Mononuclear cell (primary cell): ENCODE data around the gene ZNF566. TPM values are rescaled to one million over a fixed set of nuclear protein-coding genes. Genes with fewer than 3 reads are reported as not detected.
A peak's percentile ranks its signal among the peaks of the same experiment; 100 is the strongest.

ENCODE experiments used
- H3K27me3 ChIP-seq: 2 replicates; pipeline ENCODE4 v1.6.0; 2011; ENCODE audit warnings: low read length, control low read depth; ENCODE audit not compliant: insufficient read depth
- H3K4me1 ChIP-seq: 2 replicates; pipeline ENCODE4 v1.5.1; 2011; ENCODE audit warnings: mild to moderate bottlenecking, low read length, control low read depth; ENCODE audit not compliant: insufficient read depth
- H3K4me3 ChIP-seq: 2 replicates; pipeline ENCODE4 v1.5.1; 2011; ENCODE audit warnings: mild to moderate bottlenecking, low read length, moderate library complexity
- H3K9me3 ChIP-seq: 2 replicates; pipeline ENCODE4 v1.5.1; 2011; ENCODE audit warnings: low read depth, mild to moderate bottlenecking, control low read depth, low read length
- total RNA-seq: library from RNA; depleted of rRNA; stranded (reverse); fragments of >200 nt; gene quantifications from one replicate; pipeline ENCODE4 v1.2.3, GENCODE V29; 2012

ZNF566 gene
- total RNA-seq, 1 donor, result 8.5 TPM

DNA sequence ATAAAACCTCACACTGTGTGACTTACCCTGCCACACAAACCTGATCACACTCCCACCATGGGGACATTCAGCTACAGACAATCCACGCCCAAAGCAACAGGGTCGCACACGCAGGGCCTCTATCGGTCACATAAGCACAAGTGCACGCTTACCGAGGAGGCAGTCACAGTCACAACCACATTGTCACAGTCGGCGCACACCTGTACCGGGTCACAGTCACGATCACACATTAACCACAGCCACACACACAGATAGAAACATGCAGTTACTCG lies 579 bp downstream of the ZNF566 start:
- H3K4me1 ChIP-seq, result peaks cover 12% of the 10 kb centered on the region
- peak overlapping the region; percentile 70 for H3K4me3 ChIP-seq
- H3K9me3 ChIP-seq, result no peaks in the 10 kb centered on the region
- H3K27me3 ChIP-seq, result no peaks in the 10 kb centered on the region

GRCh38 chr19:36488118-36488845 lies 1.1 kb downstream of the ZNF566 start:
- Histone ChIP-seq H3K4me1 (peaks cover 12% of the 10 kb centered on the region), H3K27me3 (no peaks in the 10 kb centered on the region), H3K9me3 (no peaks in the 10 kb centered on the region), H3K4me3 (peak overlapping the region; percentile 70)

DNA sequence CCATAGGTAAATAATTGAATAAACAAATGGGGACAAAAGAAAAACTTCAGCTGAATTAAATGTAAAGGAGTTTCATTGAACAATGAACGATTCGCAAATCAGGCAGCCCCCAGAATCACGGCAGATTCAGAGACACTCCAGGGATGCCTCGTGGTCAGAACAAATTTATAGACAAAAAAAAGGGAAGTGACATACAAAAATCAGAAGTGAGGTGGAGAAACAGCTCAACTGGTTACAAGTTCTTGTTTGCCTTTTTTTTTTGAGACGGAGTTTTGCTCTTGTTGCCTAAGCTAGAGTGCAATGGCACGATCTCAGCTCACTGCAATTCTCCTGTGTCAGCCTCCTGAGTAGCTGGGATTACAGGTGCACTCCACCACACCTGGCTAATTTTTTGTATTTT lies 5.7 kb downstream of the ZNF566 start:
- Histone ChIP-seq H3K27me3 (no peaks in the 10 kb centered on the region), H3K4me3 (no peak overlapping the region), H3K4me1 (peaks cover 5% of the 10 kb centered on the region), H3K9me3 (peaks cover 17% of the 10 kb centered on the region)

GRCh38 chr19:36482876-36483275 lies 6.5 kb downstream of the ZNF566 start:
- Histone ChIP-seq H3K27me3 (no peaks in the 10 kb centered on the region), H3K4me3 (no peak overlapping the region), H3K4me1 (peaks cover under 1% of the 10 kb centered on the region), H3K9me3 (peaks cover 25% of the 10 kb centered on the region)

- H3K4me1 ChIP-seq, result no peaks in the 10 kb centered on the region
- H3K27me3 ChIP-seq, result no peaks in the 10 kb centered on the region
- H3K4me3 ChIP-seq, result no peak overlapping the region
- peaks cover 27% of the 10 kb centered on the region for H3K9me3 ChIP-seq
These were observed 29.3 kb downstream of the ZNF566 start for GRCh38 chr19:36460046-36460445.

DNA sequence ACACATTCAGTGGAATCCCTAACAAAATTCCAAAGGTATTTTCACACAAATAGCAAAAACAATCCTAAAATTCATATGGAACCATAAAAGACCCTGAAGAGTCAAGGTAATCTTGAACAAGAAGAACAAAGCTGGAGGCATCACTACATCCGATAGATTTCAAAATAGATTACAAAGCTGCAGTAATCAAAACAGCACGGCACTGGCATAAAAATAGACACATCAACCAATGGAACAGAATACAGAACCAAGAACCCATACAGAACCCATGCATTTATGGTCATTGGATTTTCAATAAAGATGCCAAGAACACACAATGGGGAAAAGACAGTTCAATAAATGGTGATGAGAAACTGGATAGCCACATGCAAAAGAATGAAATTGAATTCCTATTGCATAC lies 32.5 kb downstream of the ZNF566 start:
- Histone ChIP-seq H3K27me3 (no peaks in the 10 kb centered on the region), H3K9me3 (peaks cover 36% of the 10 kb centered on the region)

GRCh38 chr19:36449059-36449670 lies 40.2 kb downstream of the ZNF566 start:
- H3K4me3 ChIP-seq, result no peak overlapping the region
- no peaks in the 10 kb centered on the region for H3K27me3 ChIP-seq
- peaks cover 75% of the 10 kb centered on the region for H3K9me3 ChIP-seq
- no peaks in the 10 kb centered on the region for H3K4me1 ChIP-seq

More for the DNA sequence above, 32.5 kb downstream of the ZNF566 start:
- H3K4me1 ChIP-seq, result no peaks in the 10 kb centered on the region
- H3K4me3 ChIP-seq, result no peak overlapping the region

DNA sequence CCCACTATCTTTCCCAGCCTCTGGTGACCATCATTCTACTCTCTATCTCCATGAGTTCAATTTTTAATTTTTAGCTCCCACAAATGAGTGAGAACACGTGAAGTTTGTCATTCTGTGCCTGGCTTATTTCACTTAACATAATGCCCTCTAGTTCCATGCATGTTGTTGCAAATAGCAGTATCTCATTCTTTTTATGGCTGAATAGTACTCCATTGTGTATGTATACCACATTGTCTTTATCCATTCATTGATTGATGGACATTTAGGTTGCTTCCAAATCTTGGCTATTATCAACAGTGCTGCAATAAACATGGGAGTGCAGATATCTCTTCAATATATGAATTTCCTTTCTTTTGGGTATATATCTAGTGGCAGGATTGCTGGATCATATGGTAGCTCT lies 48.0 kb downstream of the ZNF566 start:
- Histone ChIP-seq H3K27me3 (no peaks in the 10 kb centered on the region), H3K4me3 (no peak overlapping the region), H3K9me3 (peaks cover 26% of the 10 kb centered on the region), H3K4me1 (no peaks in the 10 kb centered on the region)

DNA sequence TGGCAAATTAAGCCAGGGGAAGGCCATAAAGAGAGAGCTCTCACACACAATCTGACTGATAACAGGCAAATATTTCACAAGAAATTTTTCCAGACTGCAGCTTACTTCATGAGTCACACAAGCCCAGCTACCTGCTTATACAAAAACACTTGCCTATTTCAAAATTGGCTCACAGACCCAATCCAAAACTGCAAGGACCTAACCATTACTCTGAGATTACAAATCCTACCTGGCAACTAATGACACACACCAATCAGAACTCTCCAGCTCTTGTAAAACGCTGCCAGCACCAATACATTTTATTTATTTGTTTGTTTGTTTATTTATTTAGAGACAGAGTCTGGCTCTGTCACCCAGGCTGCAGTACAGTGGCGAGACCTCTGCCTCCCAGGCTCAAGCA lies 52.8 kb downstream of the ZNF566 start:
- no peaks in the 10 kb centered on the region for H3K4me1 ChIP-seq
- H3K4me3 ChIP-seq, result no peak overlapping the region
- H3K9me3 ChIP-seq, result peaks cover 4% of the 10 kb centered on the region
- no peaks in the 10 kb centered on the region for H3K27me3 ChIP-seq

DNA sequence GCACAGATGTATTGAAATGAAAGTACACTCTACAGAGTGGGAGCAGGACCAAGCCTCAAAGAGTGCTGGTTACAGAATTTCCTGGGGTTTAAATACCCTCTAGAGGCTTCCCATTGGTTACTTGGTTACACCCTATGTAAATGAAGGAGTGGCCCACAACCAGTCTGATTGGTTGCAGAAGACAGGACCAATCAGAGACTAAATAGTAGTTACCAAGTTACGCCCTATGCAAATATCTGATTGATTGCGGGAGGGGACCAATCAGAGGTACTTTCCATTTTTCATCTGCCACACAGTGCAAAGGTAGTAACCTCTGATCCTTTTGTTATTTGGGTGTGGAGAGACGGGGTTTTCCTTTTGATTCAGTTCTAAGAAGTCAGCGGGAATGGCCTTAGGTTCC lies 65.4 kb downstream of the ZNF566 start:
- peaks cover 29% of the 10 kb centered on the region for H3K27me3 ChIP-seq
- no peak overlapping the region for H3K4me3 ChIP-seq
- no peaks in the 10 kb centered on the region for H3K9me3 ChIP-seq
- peaks cover 6% of the 10 kb centered on the region for H3K4me1 ChIP-seq

DNA sequence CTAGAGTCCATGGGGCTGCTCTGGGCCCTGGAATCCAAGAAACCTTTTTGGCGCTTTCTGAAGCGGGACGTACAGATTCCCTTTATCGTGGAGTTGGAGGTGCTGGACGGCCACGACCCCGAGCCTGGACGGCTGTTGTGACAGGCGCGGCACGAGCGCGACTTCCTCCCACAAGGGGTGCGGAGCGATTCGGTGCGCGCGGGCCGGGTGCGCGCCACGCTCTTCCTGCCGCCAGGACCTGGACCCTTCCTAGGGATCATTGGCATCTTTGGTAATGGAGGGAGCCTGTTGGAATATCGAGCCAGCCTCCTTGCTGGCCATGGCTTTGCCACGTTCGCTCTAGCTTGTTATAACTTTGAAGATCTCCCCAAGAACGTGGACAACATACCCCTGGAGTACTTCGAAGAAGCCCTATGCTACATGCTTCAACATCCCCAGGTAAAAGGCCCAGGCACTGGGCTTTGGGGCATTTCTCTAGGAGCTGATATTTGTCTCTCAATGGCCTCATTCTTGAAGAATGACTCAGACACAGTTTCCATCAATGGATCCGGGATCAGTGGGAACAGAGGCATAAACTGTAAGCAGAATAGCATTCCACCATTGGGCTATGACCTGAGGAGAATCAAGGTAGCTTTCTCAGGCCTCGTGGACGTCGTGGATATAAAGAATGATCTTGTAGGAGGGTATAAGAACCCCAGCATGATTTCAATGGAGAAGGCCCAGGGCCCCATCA lies 67.4 kb downstream of the ZNF566 start:
- Histone ChIP-seq H3K4me1 (peaks cover 17% of the 10 kb centered on the region), H3K4me3 (no peak overlapping the region), H3K27me3 (peaks cover 29% of the 10 kb centered on the region), H3K9me3 (no peaks in the 10 kb centered on the region)

DNA sequence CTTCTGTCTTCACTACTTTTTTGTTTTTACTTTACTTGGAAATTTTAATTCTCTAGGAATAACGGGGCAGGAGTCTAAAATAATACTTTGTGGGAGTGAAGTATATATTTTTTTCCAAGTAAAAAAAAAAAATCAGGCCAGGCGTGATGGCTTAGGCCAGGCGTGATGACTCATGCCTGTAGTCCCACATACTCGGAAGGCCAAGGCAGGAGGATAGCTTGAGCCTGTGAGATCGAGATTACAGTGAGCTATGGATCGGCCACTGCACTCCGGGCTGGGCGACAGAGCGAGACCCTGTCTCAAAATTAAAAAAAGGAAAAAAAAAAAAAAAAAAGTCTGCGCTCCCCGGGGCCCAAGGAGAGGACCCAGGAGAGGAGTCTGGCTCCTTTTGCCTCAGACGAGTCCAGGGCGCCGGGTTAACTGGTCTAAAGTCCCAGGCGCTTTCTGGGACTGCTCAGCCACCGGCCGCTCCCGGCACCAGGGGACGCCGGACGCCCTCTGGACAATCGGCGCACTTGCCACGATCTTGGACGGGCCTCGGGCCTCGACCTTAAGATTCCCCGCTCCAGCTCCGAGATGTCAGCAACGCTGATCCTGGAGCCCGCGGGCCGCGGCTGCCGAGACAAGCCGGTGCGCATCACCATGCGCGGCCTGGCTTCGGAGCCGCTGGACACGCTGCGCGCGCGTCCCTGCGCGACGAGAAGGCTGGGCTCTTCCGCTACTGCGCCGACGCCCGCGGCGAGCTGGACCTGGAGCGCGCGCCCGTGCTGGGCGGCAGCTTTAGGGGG lies 68.2 kb downstream of the ZNF566 start:
- H3K4me3 ChIP-seq, result no peak overlapping the region
- no peaks in the 10 kb centered on the region for H3K9me3 ChIP-seq
- H3K4me1 ChIP-seq, result peaks cover 17% of the 10 kb centered on the region
- peaks cover 29% of the 10 kb centered on the region for H3K27me3 ChIP-seq

- Histone ChIP-seq H3K9me3 (no peaks in the 10 kb centered on the region), H3K27me3 (peaks cover 29% of the 10 kb centered on the region), H3K4me1 (peaks cover 17% of the 10 kb centered on the region), H3K4me3 (peak within 1 kb of the TSS; percentile 75)
These were observed 70.9 kb downstream of the ZNF566 start, which contains the start of gene ZFP82 for GRCh38 chr19:36418287-36419001. ZFP82 (minus strand) TSS chr19:36418644; CDS start chr19:36409789, 8,855 bp downstream.

DNA sequence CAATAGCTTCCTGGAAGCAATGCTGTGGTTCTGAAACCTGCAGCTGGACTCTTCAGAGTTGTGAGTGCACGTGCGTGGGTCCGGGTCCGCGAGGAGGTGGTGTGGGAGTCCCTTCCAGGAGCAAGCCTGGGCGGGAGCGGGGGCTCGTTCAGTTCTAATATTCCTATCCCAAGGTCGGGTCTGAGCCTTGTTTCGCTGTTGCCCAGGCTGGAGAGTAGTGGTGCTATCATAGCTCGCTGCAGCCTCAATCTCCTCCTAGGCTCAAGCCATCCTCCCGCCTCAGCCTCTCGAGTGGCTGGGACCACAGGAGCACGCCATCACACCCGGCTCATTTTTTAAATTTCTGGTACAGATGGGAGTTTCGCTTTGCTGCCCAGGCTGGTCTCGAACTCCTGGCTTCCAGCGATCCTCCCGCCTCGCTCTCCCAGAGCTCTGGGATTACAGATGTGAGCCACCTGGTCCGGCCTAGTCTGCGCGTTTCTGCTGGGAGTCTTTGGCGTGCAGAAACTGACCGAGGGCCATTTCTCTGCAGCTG lies 71.5 kb downstream of the ZNF566 start:
- H3K27me3 ChIP-seq, result peaks cover 26% of the 10 kb centered on the region
- H3K4me1 ChIP-seq, result peaks cover 17% of the 10 kb centered on the region
- H3K4me3 ChIP-seq, result peak overlapping the region; percentile 75
- peaks cover under 1% of the 10 kb centered on the region for H3K9me3 ChIP-seq
